ENCODE results near the gene P2RY4.

P2RY4 gene

GRCh38 chrX:70208479-70208878, 51.5 kb downstream of the P2RY4 start:
- Mint-ChIP-seq H3K27me3 (no peaks in the 10 kb centered on the region), H3K27ac (peak overlapping the region in 1 of 2 donors; percentile 86), H3K4me3 (no peak overlapping the region), H3K9me3 (peaks cover 0 to 4% of the 10 kb centered on the region in 2 donors), H3K4me1 (no peaks in the 10 kb centered on the region)
- DNase-seq = no peak
- ATAC-seq = no peak

Data from stimulated activated naive CD8-positive, alpha-beta T cell treated with anti-CD3 and anti-CD28 coated beads, Interleukin-15, amount 100 ng/mL, for 72 hours (primary cell).